ENCODE results near the gene C1QL1.

GRCh38 chr17:44977814-44978550 lies 9.9 kb upstream of the C1QL1 start:
- no peak; the same call in 1 of the 2 replicates for TF ChIP-seq CTCF (IDR thresholded peaks at IDR 0.05; ENCODE audit: low read length)
- TF ChIP-seq EZH2 (IDR thresholded peaks at IDR 0.05; ENCODE audit: borderline replicate concordance, low read length), result no peak

Data from OCI-LY1 (cell line).